HTR-8/SVneo (cell line): ENCODE results near the gene NPR3.

Experiments used
- DNase-seq: peaks from one replicate; pipeline ENCODE4 v3.0.0; 2011; ENCODE audit warnings: low spot score, mixed read lengths; ENCODE audit not compliant: insufficient read length
- FAIRE-seq: peaks from 2 replicates; lab custom pipeline; 2011; peaks lifted over from hg19 to GRCh38; lab: Jason Lieb, UNC

NPR3 gene

DNA sequence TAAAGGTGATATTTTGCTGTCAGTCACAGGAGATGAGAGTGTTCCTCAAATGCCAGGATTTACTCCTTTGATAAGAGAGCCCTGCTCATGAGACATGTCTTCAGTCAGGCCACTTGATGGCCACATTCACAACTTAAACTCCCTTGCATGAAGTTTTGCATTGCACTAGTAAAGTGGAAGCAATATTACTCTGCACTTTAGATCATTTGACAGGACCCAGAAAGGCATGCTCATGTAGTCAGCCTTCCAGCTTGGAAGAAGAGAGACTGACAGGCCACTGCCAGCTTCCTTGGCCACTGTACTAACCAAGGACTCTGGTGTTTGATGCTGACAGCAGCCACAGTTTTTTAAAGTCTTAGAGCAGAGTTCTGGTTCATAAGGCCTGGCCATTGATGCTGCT lies 42.6 kb downstream of the NPR3 start:
- FAIRE-seq = peak; percentile 60
- DNase-seq = no peak

DNA sequence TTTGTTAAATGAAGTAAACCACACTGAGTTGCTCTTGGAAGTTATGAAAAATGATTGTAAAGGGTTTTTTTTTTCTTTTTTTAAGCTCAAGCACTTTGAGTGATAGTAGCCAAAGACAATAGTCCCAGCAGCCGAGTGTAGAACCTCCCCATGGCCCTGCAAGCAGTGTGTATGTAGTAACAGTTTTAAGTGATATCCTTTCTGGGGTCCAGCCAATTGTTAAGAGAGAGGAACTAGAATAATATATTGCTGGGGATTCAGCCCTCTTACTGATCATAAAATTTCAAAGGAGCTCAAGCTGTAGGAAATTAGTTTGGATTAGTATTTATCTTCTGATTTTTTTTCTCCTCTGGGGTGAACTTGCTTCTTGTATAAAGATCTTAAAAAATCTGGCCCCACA lies 43.2 kb downstream of the NPR3 start:
- no peak for FAIRE-seq
- DNase-seq = no peak

DNA sequence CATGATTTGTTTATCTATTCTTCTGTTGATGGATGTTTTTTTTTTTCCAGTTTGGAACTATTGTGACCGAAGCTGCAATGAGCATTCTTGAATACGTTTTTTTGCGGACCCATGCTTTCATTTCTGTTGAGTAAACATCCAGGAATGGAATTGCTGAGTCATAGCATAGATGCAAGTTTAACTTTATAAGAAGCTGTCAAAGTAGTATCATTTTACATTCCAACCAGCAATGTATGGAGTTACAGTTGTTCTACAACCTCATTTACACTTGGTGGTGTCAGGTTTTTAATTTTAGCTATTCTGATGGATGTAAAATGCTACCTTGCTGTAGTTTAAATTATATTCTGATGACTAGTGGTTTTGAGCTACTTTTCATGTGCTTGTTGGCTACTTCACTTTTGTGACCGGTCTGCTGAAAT lies 49.0 kb downstream of the NPR3 start:
- DNase-seq (peak; percentile 46), FAIRE-seq (peak; percentile 51)

DNA sequence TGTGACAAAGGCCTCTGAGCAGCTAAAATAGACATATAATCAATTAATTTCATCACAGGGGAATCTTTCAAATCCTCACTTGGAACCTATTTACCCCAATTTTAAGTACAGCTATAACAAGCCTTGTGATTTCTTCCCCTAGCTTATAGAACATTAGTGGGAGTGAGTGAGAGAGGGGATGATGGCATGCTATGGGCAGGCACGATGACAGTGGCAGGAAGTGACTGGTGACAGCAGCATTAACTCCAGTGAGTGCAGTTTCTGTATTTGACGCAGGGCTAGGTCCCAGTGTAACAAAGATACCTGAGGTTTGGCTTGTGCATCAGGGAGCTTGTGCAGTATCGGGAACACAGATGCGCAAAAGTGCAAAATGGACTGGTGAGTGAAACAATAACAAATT lies 54.1 kb downstream of the NPR3 start:
- no peak for DNase-seq
- FAIRE-seq = no peak

DNA sequence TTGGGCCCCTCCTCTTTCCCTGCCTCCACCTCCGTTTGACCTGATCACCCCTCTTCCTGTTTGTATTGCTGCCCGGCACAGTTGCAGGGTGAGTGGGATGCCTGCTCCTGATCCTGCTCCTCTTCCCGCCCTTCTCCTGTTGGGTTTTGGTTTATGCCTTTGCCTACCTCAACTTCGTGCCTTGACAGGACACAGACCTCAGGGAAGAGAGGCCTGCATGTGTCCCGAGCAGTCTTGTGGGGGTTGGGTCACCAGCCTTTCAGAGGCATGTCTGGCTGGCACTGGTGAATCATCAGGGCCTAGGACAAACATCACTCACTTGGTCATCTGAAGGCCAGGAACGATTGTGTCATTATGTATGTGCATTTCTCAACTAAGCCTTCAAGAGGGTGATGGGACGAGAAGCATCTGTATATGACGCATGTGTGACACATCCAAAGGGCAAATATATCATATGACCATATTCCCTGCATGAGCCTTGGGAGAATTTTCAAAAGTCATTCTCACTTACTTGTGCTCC lies 56.9 kb downstream of the NPR3 start:
- peak; percentile 96 for FAIRE-seq
- peak; percentile 89 for DNase-seq

DNA sequence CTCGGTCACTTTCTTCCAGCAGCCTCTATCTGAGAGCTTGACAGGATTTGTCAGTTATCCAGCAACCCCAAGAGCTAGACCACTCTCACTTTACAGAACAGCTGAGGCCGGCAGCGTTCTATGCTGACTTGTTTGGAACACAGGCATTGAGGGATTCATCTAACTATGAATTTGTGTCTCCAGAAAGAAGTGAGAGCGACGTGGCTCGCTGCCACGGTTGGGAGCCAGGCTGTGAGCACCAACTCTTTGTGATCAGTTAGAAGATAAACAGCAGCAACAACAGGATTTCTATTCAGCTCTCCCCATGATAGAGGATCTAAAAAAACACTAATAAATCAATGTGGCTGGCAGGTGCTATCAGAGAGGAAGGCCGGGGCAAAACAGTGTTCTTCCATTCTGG lies 58.6 kb downstream of the NPR3 start:
- DNase-seq (no peak), FAIRE-seq (peak; percentile 9)

DNA sequence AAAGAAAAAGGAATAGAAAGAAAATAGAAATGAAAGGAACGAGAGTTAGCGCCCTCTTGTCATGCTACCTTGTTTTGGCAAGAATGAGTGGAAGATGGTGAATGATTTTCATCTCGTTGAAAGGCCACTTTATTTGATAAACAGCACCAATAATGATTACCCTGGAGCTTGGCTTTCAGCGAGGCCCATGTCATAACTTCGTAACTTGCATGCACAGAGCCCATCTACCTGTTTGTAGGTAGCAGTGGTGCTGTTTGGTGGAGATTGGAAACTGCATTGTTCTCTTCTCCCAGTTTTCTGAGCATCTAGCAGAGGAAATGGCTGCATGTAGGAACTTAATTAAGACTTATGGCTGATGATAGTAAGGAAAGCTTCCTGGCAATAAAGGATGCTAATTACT lies 59.3 kb downstream of the NPR3 start:
- DNase-seq (no peak), FAIRE-seq (no peak)

DNA sequence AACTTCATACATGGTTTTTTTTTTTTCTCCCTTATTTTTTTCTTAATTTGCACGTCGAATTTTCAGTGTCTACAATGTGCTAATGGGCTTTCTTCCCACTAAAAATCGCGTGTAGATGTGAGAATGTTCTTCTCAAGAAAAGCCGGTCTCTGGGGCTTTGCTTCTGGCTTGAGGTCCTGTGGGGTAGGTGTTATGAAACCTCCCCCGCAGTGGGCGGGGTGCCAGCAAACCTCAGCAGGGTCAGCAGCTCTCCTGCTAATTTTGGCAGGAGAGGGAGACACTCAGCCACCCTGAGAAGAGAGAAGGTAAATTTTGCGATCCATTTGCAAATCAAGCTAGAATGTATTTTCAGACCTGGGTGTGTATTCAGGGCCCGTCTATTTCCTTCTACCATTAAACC lies 59.9 kb downstream of the NPR3 start:
- no peak for FAIRE-seq
- DNase-seq = no peak

DNA sequence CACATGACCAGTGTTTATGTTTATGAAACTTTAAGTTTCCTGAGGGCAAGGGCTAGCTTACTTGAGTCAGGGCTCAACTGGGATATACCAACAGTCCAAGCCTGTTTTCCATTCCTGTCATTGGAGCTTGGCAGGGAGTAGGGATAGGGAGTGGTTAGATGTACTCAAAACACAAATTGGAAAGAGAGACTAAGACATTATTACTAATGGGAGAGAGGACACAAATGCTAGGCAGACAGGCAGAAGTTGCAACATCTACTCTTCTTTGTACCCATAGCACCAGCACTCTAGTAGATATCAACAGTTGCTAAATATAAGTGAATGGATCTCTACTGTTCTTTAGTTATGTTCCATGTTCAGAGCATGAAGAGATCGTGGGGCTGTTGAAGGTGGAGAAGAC lies 62.8 kb downstream of the NPR3 start:
- FAIRE-seq (peak; percentile 48), DNase-seq (no peak)

DNA sequence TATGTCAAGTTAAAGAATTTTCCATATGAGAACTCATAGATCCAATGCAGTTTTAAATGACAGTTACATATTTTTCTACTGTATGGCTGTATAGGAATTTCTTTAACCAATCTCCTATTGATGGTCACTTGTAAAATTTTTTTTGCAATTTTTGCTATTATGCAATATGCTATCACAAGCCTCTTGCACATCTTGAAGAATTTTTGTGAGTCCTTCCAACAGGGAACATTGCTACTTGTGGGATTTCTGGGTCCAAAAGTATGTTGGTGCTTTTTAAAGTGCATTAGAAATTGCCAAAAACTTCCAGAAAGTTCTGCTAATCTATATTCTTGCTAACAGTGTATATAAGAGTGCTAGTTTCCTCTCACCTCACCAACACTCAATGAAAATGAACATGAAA lies 65.1 kb downstream of the NPR3 start:
- DNase-seq (no peak), FAIRE-seq (no peak)

DNA sequence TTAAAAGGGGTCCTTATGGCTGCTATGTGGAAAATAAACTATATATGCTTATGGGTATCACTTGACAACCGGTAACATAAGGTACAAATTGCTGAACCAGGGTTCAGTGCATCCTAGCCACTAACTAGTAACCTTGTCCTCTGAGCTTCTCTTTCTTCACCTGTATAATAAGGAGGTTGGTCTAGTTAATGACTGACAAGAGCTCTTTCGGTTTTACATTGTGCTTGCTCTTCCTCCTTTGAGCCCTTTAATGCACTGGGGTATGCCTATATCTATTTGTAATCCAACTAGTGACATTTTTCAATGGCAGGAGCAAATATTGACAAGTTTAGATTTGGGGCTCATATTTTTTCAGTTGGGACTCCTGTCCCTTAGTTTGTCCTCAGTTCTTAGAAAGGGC lies 66.1 kb downstream of the NPR3 start:
- no peak for DNase-seq
- FAIRE-seq = no peak

DNA sequence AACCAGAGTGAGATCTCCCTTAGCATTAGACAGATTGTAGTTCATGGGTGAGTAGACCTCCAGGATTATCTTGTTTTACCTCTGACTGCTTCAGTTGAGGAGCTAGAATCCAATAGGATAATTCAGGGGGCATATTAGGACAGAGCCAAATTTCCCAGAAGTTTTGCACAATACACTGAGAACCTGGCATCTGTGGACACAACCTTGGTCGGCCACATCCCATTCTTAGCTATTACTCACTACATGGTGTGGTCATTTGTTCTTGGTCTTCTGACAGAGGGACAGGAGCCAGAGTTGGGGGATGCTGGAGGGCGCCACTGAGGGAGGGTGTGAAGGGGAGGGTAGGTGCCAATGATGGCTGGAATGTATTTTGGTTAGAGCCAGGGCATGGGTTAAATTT lies 66.6 kb downstream of the NPR3 start:
- DNase-seq = no peak
- no peak for FAIRE-seq

DNA sequence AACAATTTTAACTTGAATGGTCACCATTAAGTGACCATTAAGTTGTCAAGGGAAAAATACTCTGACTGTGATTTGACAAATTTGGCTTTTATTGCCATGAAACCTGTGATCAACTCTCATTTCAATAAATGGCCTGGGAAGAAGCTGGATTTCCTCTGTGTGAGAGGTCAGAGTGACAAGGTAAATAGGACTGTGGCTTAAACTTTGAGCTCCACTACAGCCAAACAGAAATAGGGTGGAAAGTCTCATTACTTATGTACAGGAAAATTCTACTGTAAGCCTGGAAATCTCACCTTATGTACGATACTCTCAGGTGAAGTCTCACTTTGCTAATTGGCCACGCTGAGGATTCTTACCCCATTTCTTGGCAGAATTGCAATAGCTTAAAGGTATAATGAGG lies 67.3 kb downstream of the NPR3 start:
- DNase-seq (no peak), FAIRE-seq (peak; percentile 36)

DNA sequence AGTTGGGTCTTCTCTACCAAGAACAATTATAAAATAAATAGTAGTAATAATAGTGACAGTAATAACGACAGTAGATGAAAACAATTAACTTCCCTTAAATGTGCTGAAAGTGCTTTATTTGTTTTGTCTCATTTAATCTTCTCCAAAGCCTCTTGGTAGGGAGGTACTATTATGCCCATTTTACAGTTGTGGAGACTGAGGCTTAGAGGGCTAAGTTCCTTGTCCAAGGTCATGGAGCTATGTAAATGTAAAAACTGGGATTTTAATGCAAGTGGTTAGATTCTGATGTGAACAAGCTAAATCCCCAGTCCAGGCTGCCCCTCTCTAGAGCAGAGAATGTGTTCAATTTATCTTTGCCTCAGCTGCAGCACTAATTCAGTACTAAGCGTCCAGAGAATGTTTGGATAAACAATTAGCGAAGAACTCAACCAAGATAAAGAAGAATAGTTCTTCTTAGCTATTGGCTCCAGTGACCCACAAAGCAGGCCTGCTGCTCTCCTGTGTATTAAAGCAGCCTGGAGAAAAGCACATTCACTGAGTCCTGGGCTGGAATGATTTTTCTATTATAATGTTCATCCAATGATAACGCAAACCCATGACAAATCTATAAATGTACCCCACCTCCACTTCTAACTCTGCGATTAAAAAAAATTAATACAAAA lies 68.8 kb downstream of the NPR3 start:
- DNase-seq (no peak), FAIRE-seq (no peak)

DNA sequence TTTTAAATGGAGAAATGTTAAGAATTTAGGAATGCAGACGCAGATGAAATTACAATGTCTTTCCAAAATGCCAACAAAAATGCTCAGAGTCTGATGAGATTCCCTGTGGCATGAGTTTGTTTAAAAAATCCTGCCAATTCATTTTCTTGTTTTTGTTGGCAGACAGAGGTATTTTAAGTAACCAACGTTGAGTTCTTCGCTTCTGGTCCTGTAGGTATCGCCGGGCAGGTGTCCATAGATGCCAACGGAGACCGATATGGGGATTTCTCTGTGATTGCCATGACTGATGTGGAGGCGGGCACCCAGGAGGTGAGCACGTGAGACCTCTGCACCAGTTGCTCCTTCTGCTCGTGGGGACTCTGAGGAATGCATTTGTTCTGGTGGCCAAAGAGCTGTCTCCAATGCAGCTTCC lies 69.4 kb downstream of the NPR3 start:
- DNase-seq = no peak
- FAIRE-seq = no peak

DNA sequence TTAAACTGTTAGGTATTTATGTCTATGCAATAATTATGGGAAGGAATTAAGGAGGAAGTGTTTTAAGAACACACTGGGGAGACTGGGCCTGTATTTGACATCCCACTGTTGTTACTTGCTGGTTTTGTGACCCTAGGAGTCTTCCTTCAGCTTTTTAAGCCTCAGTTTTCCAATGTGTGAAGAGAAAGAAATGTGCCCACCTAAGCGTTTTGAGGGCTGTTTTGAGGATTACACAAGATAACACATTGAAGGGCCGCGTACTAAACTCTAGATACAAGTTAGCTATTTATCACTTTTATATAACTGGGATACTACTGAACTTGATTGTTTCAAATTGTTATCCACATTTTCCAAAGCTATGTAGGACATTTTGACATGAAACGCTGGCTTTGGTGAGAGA lies 72.5 kb downstream of the NPR3 start:
- FAIRE-seq = no peak
- DNase-seq = no peak

DNA sequence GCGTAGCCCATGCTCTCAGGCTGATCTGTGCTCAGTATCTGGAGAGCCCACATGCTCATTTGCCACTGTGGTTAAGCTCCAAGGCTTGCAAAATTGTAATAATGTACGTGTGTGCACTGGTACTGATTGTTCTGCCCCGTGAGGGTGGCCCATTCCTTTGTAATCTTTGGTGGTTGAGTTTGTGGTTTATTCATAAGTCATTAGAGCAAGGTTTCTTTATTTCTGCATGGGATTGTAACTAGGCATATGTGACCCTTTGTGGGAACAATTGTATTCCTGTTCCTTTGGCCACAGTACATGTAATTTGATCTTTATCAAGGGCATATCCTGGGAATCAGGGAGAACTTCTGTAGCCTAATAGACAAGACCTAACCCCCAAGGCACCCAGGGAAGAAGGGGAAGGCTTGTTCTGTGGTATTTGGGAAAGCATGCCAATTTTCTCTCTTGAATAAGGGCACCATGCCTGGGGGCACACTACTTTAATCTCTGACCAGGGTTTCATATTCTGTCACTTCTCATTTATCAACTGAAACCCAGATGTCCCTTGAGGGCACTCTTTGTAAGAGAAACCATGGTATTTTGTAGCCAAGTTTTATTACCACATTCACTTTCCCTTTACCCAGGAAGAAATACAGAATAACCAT lies 74.6 kb downstream of the NPR3 start:
- DNase-seq (peak; percentile 70), FAIRE-seq (peak; percentile 40)

DNA sequence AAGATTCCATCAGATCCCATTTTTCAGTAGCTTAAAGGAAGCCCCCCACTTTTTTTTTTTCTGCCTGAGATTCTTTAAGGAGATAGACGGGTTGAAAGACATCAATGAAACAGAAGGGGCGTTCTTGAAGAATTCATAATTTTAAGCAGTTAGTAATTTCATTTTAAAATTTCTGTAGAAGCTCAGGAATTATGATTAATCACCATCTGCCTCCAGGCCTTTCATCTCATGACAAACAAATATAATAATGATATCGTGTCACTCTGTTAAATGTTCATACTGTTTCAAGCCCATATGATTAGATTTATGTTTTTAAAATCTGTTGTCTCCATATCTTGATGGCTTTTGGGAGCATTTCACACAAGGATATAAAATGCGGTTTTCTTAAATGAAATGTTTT lies 75.2 kb downstream of the NPR3 start:
- FAIRE-seq (no peak), DNase-seq (no peak)

DNA sequence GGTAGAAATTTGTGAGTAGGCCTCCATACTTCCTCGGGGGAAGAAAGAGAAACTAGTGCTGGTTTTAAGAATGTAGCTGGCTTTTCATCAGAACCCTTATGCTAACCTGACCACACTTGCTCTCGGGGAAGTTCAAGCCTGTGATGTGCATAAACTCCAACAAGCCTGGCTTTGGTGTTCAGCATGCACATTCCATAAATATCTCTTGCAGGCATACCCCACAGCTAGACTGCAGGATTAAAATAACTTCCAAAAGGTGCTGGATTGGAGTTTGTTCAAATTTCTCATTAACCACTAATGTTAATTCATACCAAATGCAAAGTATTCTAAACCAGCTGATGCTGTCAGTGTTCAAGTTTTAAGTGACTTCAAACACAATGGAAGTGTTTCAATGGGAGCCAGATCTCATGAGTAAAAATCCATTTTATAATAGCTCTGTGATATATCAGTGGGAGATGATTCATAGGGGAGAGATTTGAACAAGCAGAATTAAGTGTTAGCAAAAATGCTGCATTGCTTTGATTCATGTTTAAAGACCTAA lies 79.4 kb downstream of the NPR3 start:
- FAIRE-seq (peak; percentile 77), DNase-seq (peak; percentile 55)

DNA sequence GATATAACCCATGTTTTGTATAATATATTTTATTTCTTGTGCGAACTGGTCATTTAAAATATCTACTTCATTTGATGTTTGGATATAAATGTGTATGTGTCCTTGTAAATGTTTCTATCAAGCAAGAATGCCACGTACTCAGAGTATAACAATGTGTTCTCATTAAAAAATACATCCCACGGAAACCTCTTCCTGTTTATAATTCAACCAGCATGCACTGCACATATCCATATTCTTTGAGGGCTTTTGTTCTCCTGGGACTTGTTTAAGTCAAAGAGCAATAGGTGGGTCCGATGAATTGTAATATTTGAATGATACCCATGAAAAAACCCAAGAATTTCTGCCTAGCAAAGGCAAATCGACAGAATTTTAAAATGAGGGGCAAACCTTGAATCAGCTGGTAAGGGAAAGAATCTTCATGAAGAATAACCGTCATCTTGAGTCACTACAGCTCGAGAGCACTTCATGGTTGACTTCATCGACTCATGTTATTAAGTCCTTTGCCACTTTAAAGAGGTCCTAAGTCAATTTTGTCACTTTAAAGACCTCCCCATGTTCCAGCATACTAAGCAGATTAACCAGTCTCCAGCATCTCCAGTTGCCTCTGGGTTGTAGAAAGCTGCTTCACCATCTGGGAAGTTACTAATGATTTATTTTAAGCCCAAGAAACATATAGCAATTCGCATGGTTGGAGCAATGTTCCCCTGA lies 80.6 kb downstream of the NPR3 start:
- no peak for FAIRE-seq
- DNase-seq = peak; percentile 29

DNA sequence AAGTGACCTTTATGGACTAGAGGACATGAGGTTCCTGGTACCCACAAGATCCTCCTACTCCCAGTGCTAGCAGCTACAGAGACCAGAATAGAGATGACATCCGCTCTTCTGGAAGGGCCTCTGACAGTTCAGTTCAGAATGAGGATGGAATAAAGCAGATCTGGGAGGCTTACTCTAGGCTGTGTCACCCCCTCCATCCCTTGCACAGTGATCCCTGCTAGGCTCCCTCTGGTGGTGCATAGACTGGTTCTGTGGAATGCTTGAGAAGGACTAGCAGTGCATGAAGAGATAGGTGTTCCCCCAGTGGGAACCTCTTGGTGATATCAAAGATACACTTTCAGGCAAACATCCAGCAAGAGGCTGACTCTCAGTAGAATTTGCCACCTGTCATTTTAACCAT lies 83.0 kb downstream of the NPR3 start:
- DNase-seq (peak; percentile 47), FAIRE-seq (peak; percentile 33)
